K562 (cell line): ENCODE results near the gene RNF32. TPM values are rescaled to one million over a fixed set of nuclear protein-coding genes. Genes with fewer than 3 reads are reported as not detected.

ENCODE experiments used
- ATAC-seq: fragments of 200-7000 bp; cut with Tn5 transposase; 3 replicates; pipeline ENCODE4 v1.9.1; 2020; ENCODE audit warnings: moderate library complexity
- BruUV-seq: library from RNA; stranded (reverse); fragments of 400-500 nt; replicated peaks from 2 replicates; lab custom pipeline; 2021; lab: Mats Ljungman, UMichigan
- CTCF ChIA-PET: fragments of 300-600 bp; formaldehyde crosslinking; extraction: SDS; loops from one replicate; lab custom pipeline; 2021; ENCODE audit warnings: low intra/inter-chr PET ratio; lab: Yijun Ruan, JAX
- POLR2A ChIA-PET: fragments of 300-600, 350-650 bp; sonication (Branson Sonifier 250); formaldehyde crosslinking; extraction: SDS; loops from one replicate; lab custom pipeline; 2021; ENCODE audit warnings: antibody characterized with exemption, inconsistent platforms; lab: Yijun Ruan, JAX
- DNase-seq, 4 experiments: peaks; one replicate each; pipeline versions ENCODE4 v3.0.0 to v3.0.0-alpha.2; 2011 to 2018; ENCODE audit warnings: low spot score in 3 of 4, mixed read lengths in 3 of 4; ENCODE audit errors: extremely low read depth in 1 of 4
- FAIRE-seq: peaks from 2 replicates; lab custom pipeline; 2011; peaks lifted over from hg19 to GRCh38; lab: Jason Lieb, UNC
- H2AFZ ChIP-seq: 2 replicates; pipeline ENCODE4 v1.6.0; 2011; ENCODE audit warnings: low read depth, low read length, control low read depth, inconsistent platforms
- H3K27ac ChIP-seq: fragments of 200-600 bp; 3 replicates; pipeline ENCODE4 v1.8.0; 2011; ENCODE audit warnings: low read depth, mild to moderate bottlenecking, control low read depth, inconsistent platforms, low read length, moderate library complexity, mixed read lengths; ENCODE audit errors: extremely low read depth
- H3K27me3 ChIP-seq, 2 experiments: fragments of 300-600 bp in 1 of 2; 2 replicates in 1 of 2; 3 replicates in 1 of 2; pipeline versions ENCODE4 v1.6.0 to v1.8.0; 2011; ENCODE audit warnings: inconsistent platforms in 2 of 2, low read length in 2 of 2, mild to moderate bottlenecking in 1 of 2, mixed read lengths in 1 of 2, moderate library complexity in 1 of 2; ENCODE audit not compliant: control insufficient read depth in 2 of 2, insufficient read depth in 2 of 2
- H3K36me3 ChIP-seq: fragments of 300-600 bp; 3 replicates; pipeline ENCODE4 v1.8.0; 2011; ENCODE audit warnings: mild to moderate bottlenecking, low read length, inconsistent platforms; ENCODE audit not compliant: control insufficient read depth, insufficient read depth
- H3K4me1 ChIP-seq, 2 experiments: fragments of 200-600 bp in 1 of 2; replicated peaks in 1 of 2; 2 replicates in 1 of 2; 3 replicates in 1 of 2; pipeline versions ENCODE4 v1.5.1 to v1.8.0; 2011; ENCODE audit warnings: inconsistent platforms in 2 of 2, low read length in 2 of 2, mild to moderate bottlenecking in 1 of 2, mixed read lengths in 1 of 2, moderate library complexity in 1 of 2; ENCODE audit not compliant: control insufficient read depth in 2 of 2, insufficient read depth in 2 of 2
- H3K4me2 ChIP-seq: 2 replicates; pipeline ENCODE4 v1.6.1; 2011; ENCODE audit warnings: low read length, control low read depth, inconsistent platforms, mixed read lengths; ENCODE audit not compliant: insufficient read depth
- H3K4me3 ChIP-seq: fragments of 200-600 bp; sonication (generic), shearing (Covaris generic); 2 replicates; pipeline ENCODE4 v1.5.1; 2016; ENCODE audit warnings: control low read depth, inconsistent platforms
- H3K79me2 ChIP-seq: fragments of 200-600 bp; 3 replicates; pipeline ENCODE4 v1.8.0; 2011; ENCODE audit warnings: low read length, inconsistent platforms; ENCODE audit not compliant: control insufficient read depth, insufficient read depth
- H3K9ac ChIP-seq, 2 experiments: 2 replicates each; pipeline versions ENCODE4 v1.6.0 to v1.6.1; 2011; ENCODE audit warnings: low read depth in 2 of 2, low read length in 2 of 2, control low read depth in 1 of 2, inconsistent platforms in 1 of 2, mild to moderate bottlenecking in 1 of 2, mixed read lengths in 1 of 2; ENCODE audit not compliant: insufficient read depth in 1 of 2
- H3K9me1 ChIP-seq: one replicate; pipeline ENCODE4 v1.6.0; 2011; ENCODE audit warnings: inconsistent platforms, mild to moderate bottlenecking, low read length, moderate library complexity; ENCODE audit not compliant: control insufficient read depth, insufficient read depth
- H3K9me3 ChIP-seq: replicated peaks from 2 replicates; pipeline ENCODE4 v1.5.1; 2011; ENCODE audit warnings: low read depth, low read length, inconsistent platforms; ENCODE audit not compliant: control insufficient read depth, insufficient read depth
- H4K20me1 ChIP-seq: replicated peaks from 2 replicates; pipeline ENCODE4 v1.6.1; 2011; ENCODE audit warnings: low read length, inconsistent platforms, mixed read lengths; ENCODE audit not compliant: control insufficient read depth, insufficient read depth
- ARID4B ChIP-seq: sonication (generic); formaldehyde crosslinking; IDR thresholded peaks from 2 replicates; pipeline ENCODE4 v1.8.0; 2022; ENCODE audit warnings: mild to moderate bottlenecking, missing genetic modification reagents
- ATF1 ChIP-seq, 2 experiments: fragments of 450-650 bp in 1 of 2; IDR thresholded peaks; 2 replicates each; pipeline ENCODE4 v1.6.1; 2016; ENCODE audit warnings: missing compliant biosample characterization in 1 of 2, missing genetic modification characterization in 1 of 2
- ATF2 ChIP-seq: sonication (generic); formaldehyde crosslinking; IDR thresholded peaks from 2 replicates; pipeline ENCODE4 v1.8.1; 2022; ENCODE audit warnings: missing genetic modification reagents
- FOXK2 ChIP-seq, 2 experiments: fragments of 450-650 bp; IDR thresholded peaks in 1 of 2; conservative IDR thresholded peaks in 1 of 2; 2 replicates each; pipeline ENCODE4 v1.6.1; 2016; ENCODE audit warnings: low read depth in 2 of 2, mild to moderate bottlenecking in 1 of 2
- FOXP1 ChIP-seq: sonication (generic); formaldehyde crosslinking; IDR thresholded peaks from 2 replicates; pipeline ENCODE4 v1.8.0; 2022; ENCODE audit warnings: mild to moderate bottlenecking, missing genetic modification reagents
- ID3 ChIP-seq, 2 experiments: fragments of 250-450 bp in 1 of 2; fragments of 450-650 bp in 1 of 2; sonication (Bioruptor Pico) in 1 of 2; IDR thresholded peaks; 2 replicates each; pipeline versions ENCODE4 v1.6.1 to v1.8.0; 2016 to 2021; ENCODE audit warnings: mild to moderate bottlenecking in 2 of 2, moderate library complexity in 2 of 2, missing compliant biosample characterization in 1 of 2, missing genetic modification characterization in 1 of 2
- MTA3 ChIP-seq: fragments of 450-650 bp; formaldehyde crosslinking; IDR thresholded peaks from 2 replicates; pipeline ENCODE4 v1.6.1; 2017; ENCODE audit warnings: mild to moderate bottlenecking, borderline replicate concordance
- NCOA2 ChIP-seq, 2 experiments: fragments of 450-650 bp; IDR thresholded peaks; 2 replicates each; pipeline ENCODE4 v1.6.1; 2018; ENCODE audit warnings: mild to moderate bottlenecking in 2 of 2, moderate library complexity in 1 of 2; ENCODE audit not compliant: partially characterized antibody in 2 of 2
- ZNF280A ChIP-seq: fragments of 450-650 bp; IDR thresholded peaks from 2 replicates; pipeline ENCODE4 v1.6.1; 2018; ENCODE audit warnings: mild to moderate bottlenecking, low read depth; ENCODE audit not compliant: partially characterized antibody
- ZNF778 ChIP-seq: fragments of 450-650 bp; formaldehyde crosslinking; IDR thresholded peaks from 2 replicates; pipeline ENCODE4 v1.4.0; 2020; ENCODE audit warnings: mild to moderate bottlenecking, moderate library complexity
- WGBS: fragments of 100-300 bp; shearing (Covaris generic); methylation state at CpG from one replicate; pipeline ENCODE4 v1.1.6; 2016; ENCODE audit warnings: low coverage, mixed read lengths; ENCODE audit not compliant: insufficient coverage; ENCODE audit errors: missing lambda C conversion rate; 5-methylcytosine and 5-hydroxymethylcytosine counted together
- in situ Hi-C: fragments of 300-500 bp; cut with MboI; formaldehyde crosslinking; loops from 4 replicates; pipeline ENCODE4 v1.15.0; 2018; ENCODE audit warnings: inconsistent platforms, mixed read lengths
- intact Hi-C: fragments of 100-400 bp; cut with micrococcal nuclease; formaldehyde crosslinking; loops from 2 replicates; pipeline ENCODE4 v1.14.2; 2022
- polyA plus RNA-seq, 8 experiments: library from polyadenylated mRNA; depleted of rRNA in 4 of 8; stranded (reverse) in 5 of 8; unstranded in 3 of 8; fragments of >200 nt; fragmentation: Nextera tagmentation in 2 of 8; fragmentation: Illumina TruSeq in 1 of 8; extraction: Ambion mirVana in 2 of 8; extraction: Trizol in 1 of 8; gene quantifications; 2 replicates each; pipeline versions ENCODE4 v1.2.1 to v1.2.3, GENCODE V29; 2011 to 2014; ENCODE audit warnings: inconsistent platforms in 1 of 8, missing spikeins in 1 of 8
- total RNA-seq, 7 experiments: library from RNA; depleted of rRNA in 6 of 7; stranded (reverse); fragments of >200 nt in 6 of 7; fragmentation: Illumina TruSeq in 2 of 7; extraction: Trizol in 2 of 7; gene quantifications; 2 replicates each; pipeline versions ENCODE4 v1.2.1 to v1.2.3, GENCODE V29; 2011 to 2021; ENCODE audit warnings: low replicate concordance in 1 of 7
- TF ChIP-seq, protein P1 (sequence below), 2 experiments: fragments of 450-650 bp in 1 of 2; sonication (generic) in 1 of 2; formaldehyde crosslinking; conservative IDR thresholded peaks; 2 replicates each; pipeline versions ENCODE4 v1.4.0 to v1.8.1; 2020 to 2022; ENCODE audit warnings: mild to moderate bottlenecking in 1 of 2, missing genetic modification reagents in 1 of 2

RNF32 gene
- total and polyA plus RNA-seq, 9 of the 15 experiments (the other 6 are each of a cell fraction or from before 2014, with no cell fraction given), result 2.6 to 7.0 (median 4.6) TPM

GRCh38 chr7:156625580-156625979, 15.0 kb upstream of the RNF32 start:
- peak; percentile 51 for ATAC-seq
- Histone ChIP-seq H4K20me1 (no peaks in the 10 kb centered on the region), H3K9me3 (peaks cover 7% of the 10 kb centered on the region; the same call in 1 of the 2 replicates), H3K36me3 (no peaks in the 10 kb centered on the region), H3K27me3 (no peaks in the 10 kb centered on the region), H2AFZ (no peak overlapping the region), H3K79me2 (no peaks in the 10 kb centered on the region), H3K9ac (no peak overlapping the region), H3K9me1 (no peaks in the 10 kb centered on the region), H3K4me1 (no peaks in the 10 kb centered on the region), H3K4me2 (no peak overlapping the region), H3K27ac (no peak overlapping the region), H3K4me3 (no peak overlapping the region)
- no TSS peak for BruUV-seq
- ChIA-PET CTCF (no interaction called here), POLR2A (interaction anchor here (1.3 kb wide), 1 partner anchor 16 kb away, joined by 4 read pairs; no protein-coding TSS in a partner anchor)
- FAIRE-seq, result no peak
- no peak for DNase-seq
- intact Hi-C loops, result no loop called here
- WGBS, result 0% methylated on average over 1 of the region's 2 CpGs
- in situ Hi-C loops, result no loop called here
- TF ChIP-seq ARID4B (CRISPR knock-in tag) (no peak), NCOA2 (IDR thresholded peaks at IDR 0.05; ENCODE audit: partially characterized antibody in 2 of 2) (peak in 1 of 2 experiments; percentile 31), ZNF280A (no peak), MTA3 (no peak), FOXK2 (conservative IDR thresholded peaks at IDR 0.05 in 1 of 2, IDR thresholded peaks at IDR 0.05 in 1 of 2; ENCODE audit: low read depth in 2 of 2) (no peak), ZNF778 (CRISPR knock-in tag) (no peak), FOXP1 (CRISPR knock-in tag) (no peak), ATF1 (CRISPR knock-in tag; IDR thresholded peaks at IDR 0.05) (no peak), ATF1 (tag; IDR thresholded peaks at IDR 0.05) (no peak), ID3 (CRISPR knock-in tag; IDR thresholded peaks at IDR 0.05) (no peak), ID3 (tag; IDR thresholded peaks at IDR 0.05) (no peak), ATF2 (CRISPR knock-in tag) (no peak)
- TF ChIP-seq, protein P1, sequence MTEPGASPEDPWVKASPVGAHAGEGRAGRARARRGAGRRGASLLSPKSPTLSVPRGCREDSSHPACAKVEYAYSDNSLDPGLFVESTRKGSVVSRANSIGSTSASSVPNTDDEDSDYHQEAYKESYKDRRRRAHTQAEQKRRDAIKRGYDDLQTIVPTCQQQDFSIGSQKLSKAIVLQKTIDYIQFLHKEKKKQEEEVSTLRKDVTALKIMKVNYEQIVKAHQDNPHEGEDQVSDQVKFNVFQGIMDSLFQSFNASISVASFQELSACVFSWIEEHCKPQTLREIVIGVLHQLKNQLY (CRISPR knock-in tag; conservative IDR thresholded peaks at IDR 0.05), result no peak
